Measurements from ENCODE around the gene COLEC11. TPM values are rescaled to one million over a fixed set of nuclear protein-coding genes. Genes with fewer than 3 reads are reported as not detected.

COLEC11 gene
- total and polyA plus RNA-seq, 2 experiments from 2014 or later, result 1.3 to 1.5 TPM

DNA sequence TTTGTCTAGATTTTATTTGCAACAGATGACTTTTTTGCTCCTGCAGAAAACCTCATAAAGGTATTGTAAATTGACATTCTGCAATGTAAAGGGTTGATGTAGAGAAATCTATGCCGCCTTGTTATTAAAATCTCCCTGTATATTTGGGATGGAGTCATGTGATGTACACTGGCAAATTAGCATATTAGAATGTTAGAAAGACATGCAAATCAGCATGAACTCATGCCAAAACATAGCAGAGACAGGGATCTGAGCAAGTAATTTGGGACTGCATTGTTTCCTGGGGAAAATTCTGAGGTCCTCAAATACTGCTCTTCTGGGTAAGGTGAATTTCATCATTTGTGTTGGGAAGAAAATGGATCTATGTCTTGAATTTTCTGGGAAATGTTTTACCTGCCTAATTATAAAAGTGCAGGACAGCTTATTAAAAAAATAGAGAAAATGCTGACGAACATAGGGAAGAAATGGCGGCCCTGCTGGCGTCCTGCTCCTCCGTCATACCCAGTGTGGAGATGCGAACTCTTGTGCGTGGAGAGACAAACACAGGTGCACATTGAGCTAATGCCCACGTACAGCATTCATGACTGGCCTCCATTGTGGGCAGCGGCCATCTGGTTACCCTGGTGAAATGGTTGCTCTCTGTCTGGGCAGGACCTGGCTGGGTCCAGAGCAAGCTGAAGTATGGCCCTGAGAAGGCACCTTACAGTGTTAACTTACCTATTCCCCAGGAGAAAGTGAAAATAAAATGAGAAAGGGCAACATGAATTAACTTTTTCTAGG lies 79.3 kb downstream of the COLEC11 start:
- Histone ChIP-seq H3K4me1 (ENCODE audit: insufficient read depth) (no peaks in the 10 kb centered on the region), H3K4me3 (no peak overlapping the region), H2AFZ (no peak overlapping the region), H3K36me3 (ENCODE audit: insufficient read depth) (no peaks in the 10 kb centered on the region), H4K20me1 (replicated peaks; ENCODE audit: insufficient read depth) (no peaks in the 10 kb centered on the region), H3K79me2 (replicated peaks; ENCODE audit: insufficient read depth) (no peaks in the 10 kb centered on the region), H3F3A (replicated peaks; ENCODE audit: low read depth) (no peaks in the 10 kb centered on the region), H3K27me3 (ENCODE audit: insufficient read depth) (no peaks in the 10 kb centered on the region), H3K27ac (ENCODE audit: low read depth) (no peak overlapping the region), H3K4me2 (no peak overlapping the region), H3K9me2 (ENCODE audit: insufficient read depth) (no peaks in the 10 kb centered on the region; the same call in 1 of the 2 replicates)
- Mint-ChIP-seq H3K36me3 (ENCODE audit: low read depth) (peaks cover 7% of the 10 kb centered on the region; the same call in 1 of the 3 replicates), H3K4me3 (no peak overlapping the region), H3K4me1 (no peaks in the 10 kb centered on the region), H3K27me3 (ENCODE audit: insufficient read depth, low read depth, poor library complexity) (peaks cover 12% of the 10 kb centered on the region), H3K9me3 (peaks cover 68% of the 10 kb centered on the region), H3K27ac (no peak overlapping the region)
- no peak for TF ChIP-seq NANOG (IDR thresholded peaks at IDR 0.05; ENCODE audit: borderline replicate concordance)
- no peak for TF ChIP-seq POLR2AphosphoS5 (IDR thresholded peaks at IDR 0.05; ENCODE audit: low read depth)
- TF ChIP-seq CTCF (conservative IDR thresholded peaks at IDR 0.05; ENCODE audit: low read depth in 2 of 2), result no peak
- TF ChIP-seq ZNF462 (CRISPR knock-in tag; IDR thresholded peaks at IDR 0.05), result no peak
- TF ChIP-seq CREB1 (CRISPR knock-in tag; IDR thresholded peaks at IDR 0.05; ENCODE audit: low read depth), result no peak
- TF ChIP-seq, protein P1, sequence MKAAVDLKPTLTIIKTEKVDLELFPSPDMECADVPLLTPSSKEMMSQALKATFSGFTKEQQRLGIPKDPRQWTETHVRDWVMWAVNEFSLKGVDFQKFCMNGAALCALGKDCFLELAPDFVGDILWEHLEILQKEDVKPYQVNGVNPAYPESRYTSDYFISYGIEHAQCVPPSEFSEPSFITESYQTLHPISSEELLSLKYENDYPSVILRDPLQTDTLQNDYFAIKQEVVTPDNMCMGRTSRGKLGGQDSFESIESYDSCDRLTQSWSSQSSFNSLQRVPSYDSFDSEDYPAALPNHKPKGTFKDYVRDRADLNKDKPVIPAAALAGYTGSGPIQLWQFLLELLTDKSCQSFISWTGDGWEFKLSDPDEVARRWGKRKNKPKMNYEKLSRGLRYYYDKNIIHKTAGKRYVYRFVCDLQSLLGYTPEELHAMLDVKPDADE (IDR thresholded peaks at IDR 0.05), result no peak
- no peak for TF ChIP-seq EZH2phosphoT487 (IDR thresholded peaks at IDR 0.05; ENCODE audit: unreplicated experiment)
- no peak for TF ChIP-seq ZNF114 (CRISPR knock-in tag; IDR thresholded peaks at IDR 0.05)
- TF ChIP-seq EZH2 (IDR thresholded peaks at IDR 0.05; ENCODE audit: low read depth, unreplicated experiment), result no peak
- no peak for TF ChIP-seq JUNB (IDR thresholded peaks at IDR 0.05; ENCODE audit: unreplicated experiment)
- no peak for TF ChIP-seq STAT1 (IDR thresholded peaks at IDR 0.05; ENCODE audit: unreplicated experiment)
- no peak for TF ChIP-seq ZNF331 (CRISPR knock-in tag; IDR thresholded peaks at IDR 0.05; ENCODE audit: low read depth)
- TF ChIP-seq, protein P2, sequence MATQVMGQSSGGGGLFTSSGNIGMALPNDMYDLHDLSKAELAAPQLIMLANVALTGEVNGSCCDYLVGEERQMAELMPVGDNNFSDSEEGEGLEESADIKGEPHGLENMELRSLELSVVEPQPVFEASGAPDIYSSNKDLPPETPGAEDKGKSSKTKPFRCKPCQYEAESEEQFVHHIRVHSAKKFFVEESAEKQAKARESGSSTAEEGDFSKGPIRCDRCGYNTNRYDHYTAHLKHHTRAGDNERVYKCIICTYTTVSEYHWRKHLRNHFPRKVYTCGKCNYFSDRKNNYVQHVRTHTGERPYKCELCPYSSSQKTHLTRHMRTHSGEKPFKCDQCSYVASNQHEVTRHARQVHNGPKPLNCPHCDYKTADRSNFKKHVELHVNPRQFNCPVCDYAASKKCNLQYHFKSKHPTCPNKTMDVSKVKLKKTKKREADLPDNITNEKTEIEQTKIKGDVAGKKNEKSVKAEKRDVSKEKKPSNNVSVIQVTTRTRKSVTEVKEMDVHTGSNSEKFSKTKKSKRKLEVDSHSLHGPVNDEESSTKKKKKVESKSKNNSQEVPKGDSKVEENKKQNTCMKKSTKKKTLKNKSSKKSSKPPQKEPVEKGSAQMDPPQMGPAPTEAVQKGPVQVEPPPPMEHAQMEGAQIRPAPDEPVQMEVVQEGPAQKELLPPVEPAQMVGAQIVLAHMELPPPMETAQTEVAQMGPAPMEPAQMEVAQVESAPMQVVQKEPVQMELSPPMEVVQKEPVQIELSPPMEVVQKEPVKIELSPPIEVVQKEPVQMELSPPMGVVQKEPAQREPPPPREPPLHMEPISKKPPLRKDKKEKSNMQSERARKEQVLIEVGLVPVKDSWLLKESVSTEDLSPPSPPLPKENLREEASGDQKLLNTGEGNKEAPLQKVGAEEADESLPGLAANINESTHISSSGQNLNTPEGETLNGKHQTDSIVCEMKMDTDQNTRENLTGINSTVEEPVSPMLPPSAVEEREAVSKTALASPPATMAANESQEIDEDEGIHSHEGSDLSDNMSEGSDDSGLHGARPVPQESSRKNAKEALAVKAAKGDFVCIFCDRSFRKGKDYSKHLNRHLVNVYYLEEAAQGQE (IDR thresholded peaks at IDR 0.05; ENCODE audit: unreplicated experiment), result no peak
- no peak for ATAC-seq
- no peak for DNase-seq (ENCODE audit: low spot score)

All from GM23338 (cell line).